ENCODE data around the gene TMEM132D. TPM values are rescaled to one million over a fixed set of nuclear protein-coding genes. Genes with fewer than 3 reads are reported as not detected.

TMEM132D gene
- total and polyA plus RNA-seq, 5 donors from 2014 or later = not detected

DNA sequence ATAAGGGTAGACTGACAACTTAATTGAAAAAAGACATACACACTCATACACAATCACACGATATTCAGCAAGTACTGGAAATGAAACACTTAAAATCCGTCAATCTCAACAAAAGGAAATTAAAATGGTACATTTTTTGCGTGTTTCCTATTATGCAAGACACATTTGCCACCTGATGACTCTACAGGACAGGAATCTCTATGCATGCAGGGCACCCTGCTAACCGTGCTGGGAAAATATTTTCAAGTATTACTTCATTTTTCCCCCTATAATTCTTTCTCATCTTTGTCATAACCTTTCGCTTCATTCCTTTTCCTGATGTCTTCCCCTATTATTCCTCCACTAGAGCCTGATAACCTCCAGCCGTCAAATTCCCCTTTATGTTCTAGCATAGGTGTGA, 150.2 kb downstream of the TMEM132D start:
- Mint-ChIP-seq H3K4me3 (no peak overlapping the region), H3K27ac (no peak overlapping the region), H3K9me3 (peaks cover 0 to 8% (median 2%) of the 10 kb centered on the region in 7 donors), H3K36me3 (no peaks in the 10 kb centered on the region), H3K4me1 (no peaks in the 10 kb centered on the region), H3K27me3 (no peaks in the 10 kb centered on the region)
- no peak overlapping the region for H3K4me3 ChIP-seq (ENCODE audit: low read depth, low read length)
- no peaks in the 10 kb centered on the region for H3K4me1 ChIP-seq (ENCODE audit: control insufficient read depth, insufficient read depth, low read length, poor library complexity, severe bottlenecking)
- H3K9me3 ChIP-seq (ENCODE audit: control insufficient read depth in 2 of 2, low read length in 2 of 2) = no peaks in the 10 kb centered on the region
- ATAC-seq (ENCODE audit: low read depth in 2 of 2) = no peak
- H3K27me3 ChIP-seq (ENCODE audit: control insufficient read depth, insufficient read depth, low read length) = no peaks in the 10 kb centered on the region
- DNase-seq = no peak
- no peaks in the 10 kb centered on the region for H3K36me3 ChIP-seq (ENCODE audit: control insufficient read depth, insufficient read depth, low read length)
- H3K27ac ChIP-seq (ENCODE audit: insufficient read depth, low read length, poor library complexity, severe bottlenecking) = no peak overlapping the region

DNA sequence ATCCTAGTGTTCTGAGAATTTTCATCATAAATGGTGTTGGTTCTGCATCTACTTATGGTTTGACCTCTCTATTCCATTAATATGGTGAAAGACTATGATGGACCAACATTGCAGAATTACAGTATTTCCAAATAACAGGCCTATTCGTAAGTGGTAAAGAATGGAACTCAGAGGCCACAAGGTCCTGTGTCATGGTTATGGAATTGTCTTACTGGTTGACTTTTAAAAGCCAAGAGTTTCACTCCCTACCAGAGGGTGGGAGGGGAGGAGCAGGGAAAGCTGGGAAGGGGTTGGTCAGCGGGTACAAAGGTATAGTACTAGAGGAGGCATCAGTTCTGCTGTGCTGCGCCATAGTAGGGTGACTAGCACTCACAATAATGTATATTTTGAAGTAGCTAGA, 153.4 kb downstream of the TMEM132D start:
- H3K9me3 Mint-ChIP-seq = peaks cover 0 to 3% (median 1%) of the 10 kb centered on the region in 7 donors

DNA sequence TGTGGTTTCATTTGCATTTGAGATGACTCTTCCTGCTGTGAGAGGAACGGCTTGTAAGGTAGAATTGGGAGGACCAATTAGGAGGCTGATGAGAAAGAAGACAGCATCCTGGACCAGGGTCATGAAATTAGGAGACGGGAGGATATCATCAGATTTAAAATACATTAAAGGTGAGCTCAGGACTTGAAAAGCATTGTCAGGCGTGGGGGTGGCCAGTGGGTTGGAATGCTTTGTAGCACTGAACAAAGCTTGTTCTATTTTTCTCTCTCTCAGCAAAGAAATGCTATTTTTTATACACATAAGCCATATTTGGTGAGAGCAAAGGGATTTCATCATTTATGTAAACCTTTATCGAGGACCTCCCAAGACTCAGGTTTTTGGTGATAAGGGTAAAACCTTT, 157.5 kb downstream of the TMEM132D start:
- Histone ChIP-seq H3K4me1 (ENCODE audit: control insufficient read depth, insufficient read depth, low read length, poor library complexity, severe bottlenecking) (no peaks in the 10 kb centered on the region), H3K27me3 (ENCODE audit: control insufficient read depth, insufficient read depth, low read length) (no peaks in the 10 kb centered on the region), H3K36me3 (ENCODE audit: control insufficient read depth, insufficient read depth, low read length) (no peaks in the 10 kb centered on the region), H3K9me3 (ENCODE audit: control insufficient read depth in 2 of 2, low read length in 2 of 2) (peaks cover 0 to 1% of the 10 kb centered on the region in 2 experiments), H3K4me3 (ENCODE audit: low read depth, low read length) (no peak overlapping the region), H3K27ac (ENCODE audit: insufficient read depth, low read length, poor library complexity, severe bottlenecking) (no peak overlapping the region)
- Mint-ChIP-seq H3K36me3 (no peaks in the 10 kb centered on the region), H3K27ac (no peak overlapping the region), H3K9me3 (peaks cover 0 to 5% (median 1%) of the 10 kb centered on the region in 7 donors), H3K4me3 (no peak overlapping the region), H3K4me1 (no peaks in the 10 kb centered on the region), H3K27me3 (no peaks in the 10 kb centered on the region)
- ATAC-seq (ENCODE audit: low read depth in 2 of 2) (no peak), DNase-seq (no peak)

More for the DNA sequence above, 153.4 kb downstream of the TMEM132D start:
- Mint-ChIP-seq H3K36me3 (no peaks in the 10 kb centered on the region), H3K27ac (no peak overlapping the region), H3K4me3 (no peak overlapping the region), H3K4me1 (no peaks in the 10 kb centered on the region), H3K27me3 (no peaks in the 10 kb centered on the region)
- no peak for ATAC-seq (ENCODE audit: low read depth in 2 of 2)
- no peak overlapping the region for H3K4me3 ChIP-seq (ENCODE audit: low read depth, low read length)
- no peaks in the 10 kb centered on the region for H3K36me3 ChIP-seq (ENCODE audit: control insufficient read depth, insufficient read depth, low read length)
- no peaks in the 10 kb centered on the region for H3K27me3 ChIP-seq (ENCODE audit: control insufficient read depth, insufficient read depth, low read length)
- DNase-seq = no peak
- no peaks in the 10 kb centered on the region for H3K4me1 ChIP-seq (ENCODE audit: control insufficient read depth, insufficient read depth, low read length, poor library complexity, severe bottlenecking)
- H3K9me3 ChIP-seq (ENCODE audit: control insufficient read depth in 2 of 2, low read length in 2 of 2) = no peaks in the 10 kb centered on the region
- H3K27ac ChIP-seq (ENCODE audit: insufficient read depth, low read length, poor library complexity, severe bottlenecking) = no peak overlapping the region

DNA sequence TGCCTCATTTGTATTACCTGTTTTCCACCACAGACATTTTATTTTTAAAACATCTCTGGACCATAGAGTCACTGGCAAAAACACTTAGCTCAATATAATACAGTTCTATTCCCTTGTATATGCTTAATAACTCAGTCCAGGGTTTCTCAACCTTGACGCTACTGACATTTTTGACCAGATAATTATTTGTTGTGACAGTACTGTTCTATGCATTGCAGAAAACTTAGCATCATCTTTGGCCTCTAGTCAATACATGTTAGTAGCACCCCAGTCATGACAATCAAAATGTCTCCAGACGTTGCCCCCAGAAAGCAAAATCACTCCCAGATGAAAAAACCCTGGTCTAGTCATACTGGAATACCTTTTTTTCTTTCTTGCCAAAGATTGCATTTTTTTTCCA, 174.7 kb downstream of the TMEM132D start:
- DNase-seq = no peak
- no peak for ATAC-seq (ENCODE audit: low read depth in 2 of 2)
- Mint-ChIP-seq H3K4me3 (no peak overlapping the region), H3K36me3 (no peaks in the 10 kb centered on the region), H3K27ac (no peak overlapping the region), H3K27me3 (no peaks in the 10 kb centered on the region), H3K9me3 (peaks cover 0 to 21% (median 7%) of the 10 kb centered on the region in 7 donors), H3K4me1 (no peaks in the 10 kb centered on the region)
- no peaks in the 10 kb centered on the region for H3K36me3 ChIP-seq (ENCODE audit: control insufficient read depth, insufficient read depth, low read length)
- no peak overlapping the region for H3K4me3 ChIP-seq (ENCODE audit: low read depth, low read length)
- H3K27me3 ChIP-seq (ENCODE audit: control insufficient read depth, insufficient read depth, low read length) = no peaks in the 10 kb centered on the region
- H3K4me1 ChIP-seq (ENCODE audit: control insufficient read depth, insufficient read depth, low read length, poor library complexity, severe bottlenecking) = no peaks in the 10 kb centered on the region
- H3K9me3 ChIP-seq (ENCODE audit: control insufficient read depth in 2 of 2, low read length in 2 of 2) = no peaks in the 10 kb centered on the region
- no peak overlapping the region for H3K27ac ChIP-seq (ENCODE audit: insufficient read depth, low read length, poor library complexity, severe bottlenecking)

DNA sequence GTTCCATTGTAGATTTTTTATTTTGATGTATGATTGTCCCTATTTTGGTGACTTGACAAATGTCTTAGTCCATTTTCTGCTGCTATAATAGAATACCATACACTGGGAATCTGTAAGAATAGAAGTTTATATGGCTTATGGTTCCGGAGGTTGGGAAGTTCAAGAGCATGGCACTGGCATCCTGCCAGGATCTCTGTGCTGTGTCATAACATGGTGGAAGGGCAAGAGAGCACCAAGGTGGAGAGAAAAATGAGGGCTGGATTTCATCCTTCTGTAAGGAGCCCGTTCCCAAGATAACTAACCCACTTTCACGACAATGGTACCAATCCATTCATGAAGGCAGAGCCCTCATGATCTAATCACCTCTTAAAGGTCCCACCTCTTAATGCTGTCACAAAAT, 176.7 kb downstream of the TMEM132D start:
- Histone ChIP-seq H3K36me3 (ENCODE audit: control insufficient read depth, insufficient read depth, low read length) (no peaks in the 10 kb centered on the region), H3K27me3 (ENCODE audit: control insufficient read depth, insufficient read depth, low read length) (no peaks in the 10 kb centered on the region), H3K27ac (ENCODE audit: insufficient read depth, low read length, poor library complexity, severe bottlenecking) (no peak overlapping the region), H3K4me3 (ENCODE audit: low read depth, low read length) (no peak overlapping the region), H3K4me1 (ENCODE audit: control insufficient read depth, insufficient read depth, low read length, poor library complexity, severe bottlenecking) (no peaks in the 10 kb centered on the region), H3K9me3 (ENCODE audit: control insufficient read depth in 2 of 2, low read length in 2 of 2) (no peaks in the 10 kb centered on the region)
- H3K27ac Mint-ChIP-seq = no peak overlapping the region
- DNase-seq = no peak
- H3K9me3 Mint-ChIP-seq = peaks cover 0 to 34% (median 11%) of the 10 kb centered on the region in 7 donors
- no peak for ATAC-seq (ENCODE audit: low read depth in 2 of 2)
- H3K27me3 Mint-ChIP-seq = no peaks in the 10 kb centered on the region
- H3K4me3 Mint-ChIP-seq = peak overlapping the region in 1 of 4 donors; percentile 80
- no peaks in the 10 kb centered on the region for H3K36me3 Mint-ChIP-seq
- H3K4me1 Mint-ChIP-seq = no peaks in the 10 kb centered on the region

DNA sequence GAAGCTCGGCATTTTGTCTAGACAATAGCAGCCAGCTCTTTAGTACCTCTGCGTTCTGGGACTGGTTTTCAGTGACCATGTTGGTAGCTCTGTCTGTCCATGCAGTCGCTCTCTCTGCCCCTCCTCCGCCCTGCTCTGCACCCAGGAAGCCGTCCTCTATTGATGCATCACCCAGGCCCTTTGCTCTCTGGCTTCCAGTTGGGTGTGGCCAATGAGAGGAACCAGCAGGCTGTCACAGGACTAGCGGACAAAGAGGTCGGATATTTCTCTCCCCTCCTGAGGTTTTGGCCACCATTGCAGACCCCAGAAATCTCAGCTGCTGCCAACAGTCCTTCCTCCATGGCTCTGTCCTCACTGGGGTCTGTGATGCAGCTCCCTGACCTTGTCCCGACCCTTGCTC, 180.6 kb downstream of the TMEM132D start:
- ATAC-seq (ENCODE audit: low read depth in 2 of 2) (no peak), DNase-seq (no peak)
- Mint-ChIP-seq H3K4me1 (no peaks in the 10 kb centered on the region), H3K27ac (no peak overlapping the region), H3K4me3 (no peak overlapping the region), H3K36me3 (no peaks in the 10 kb centered on the region), H3K9me3 (peaks cover 0 to 18% (median 9%) of the 10 kb centered on the region in 7 donors), H3K27me3 (no peaks in the 10 kb centered on the region)
- H3K9me3 ChIP-seq (ENCODE audit: control insufficient read depth in 2 of 2, low read length in 2 of 2) = peaks cover 0 to under 1% of the 10 kb centered on the region in 2 experiments
- no peaks in the 10 kb centered on the region for H3K27me3 ChIP-seq (ENCODE audit: control insufficient read depth, insufficient read depth, low read length)
- no peak overlapping the region for H3K4me3 ChIP-seq (ENCODE audit: low read depth, low read length)
- H3K36me3 ChIP-seq (ENCODE audit: control insufficient read depth, insufficient read depth, low read length) = no peaks in the 10 kb centered on the region
- no peaks in the 10 kb centered on the region for H3K4me1 ChIP-seq (ENCODE audit: control insufficient read depth, insufficient read depth, low read length, poor library complexity, severe bottlenecking)
- H3K27ac ChIP-seq (ENCODE audit: insufficient read depth, low read length, poor library complexity, severe bottlenecking) = no peak overlapping the region

DNA sequence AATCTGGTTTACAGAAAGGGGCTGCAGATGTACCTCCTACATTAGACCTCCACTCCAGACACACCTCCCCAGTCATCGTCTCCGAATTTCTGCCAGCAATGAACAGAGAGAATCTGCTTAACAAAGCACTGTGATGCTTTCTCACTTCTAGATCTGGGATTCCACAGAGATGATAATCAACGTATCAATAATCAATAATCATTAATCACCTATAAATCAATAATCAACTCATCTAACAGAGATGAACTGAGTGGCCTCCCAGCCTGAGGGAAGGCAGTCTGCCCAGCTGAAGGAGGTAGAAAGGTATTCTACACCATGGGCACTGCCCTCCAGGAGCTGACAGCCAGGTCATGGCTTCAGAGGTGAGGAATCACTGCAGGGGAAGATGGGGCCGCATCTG, 183.2 kb downstream of the TMEM132D start:
- Histone ChIP-seq H3K4me1 (ENCODE audit: control insufficient read depth, insufficient read depth, low read length, poor library complexity, severe bottlenecking) (no peaks in the 10 kb centered on the region), H3K36me3 (ENCODE audit: control insufficient read depth, insufficient read depth, low read length) (no peaks in the 10 kb centered on the region), H3K4me3 (ENCODE audit: low read depth, low read length) (no peak overlapping the region), H3K27me3 (ENCODE audit: control insufficient read depth, insufficient read depth, low read length) (no peaks in the 10 kb centered on the region), H3K27ac (ENCODE audit: insufficient read depth, low read length, poor library complexity, severe bottlenecking) (no peak overlapping the region), H3K9me3 (ENCODE audit: control insufficient read depth in 2 of 2, low read length in 2 of 2) (peaks cover 0 to 4% of the 10 kb centered on the region in 2 experiments)
- Mint-ChIP-seq H3K27ac (no peak overlapping the region), H3K9me3 (peaks cover 0 to 20% (median 12%) of the 10 kb centered on the region in 7 donors), H3K4me1 (no peaks in the 10 kb centered on the region), H3K36me3 (no peaks in the 10 kb centered on the region), H3K4me3 (no peak overlapping the region), H3K27me3 (no peaks in the 10 kb centered on the region)
- no peak for ATAC-seq (ENCODE audit: low read depth in 2 of 2)
- no peak for DNase-seq

DNA sequence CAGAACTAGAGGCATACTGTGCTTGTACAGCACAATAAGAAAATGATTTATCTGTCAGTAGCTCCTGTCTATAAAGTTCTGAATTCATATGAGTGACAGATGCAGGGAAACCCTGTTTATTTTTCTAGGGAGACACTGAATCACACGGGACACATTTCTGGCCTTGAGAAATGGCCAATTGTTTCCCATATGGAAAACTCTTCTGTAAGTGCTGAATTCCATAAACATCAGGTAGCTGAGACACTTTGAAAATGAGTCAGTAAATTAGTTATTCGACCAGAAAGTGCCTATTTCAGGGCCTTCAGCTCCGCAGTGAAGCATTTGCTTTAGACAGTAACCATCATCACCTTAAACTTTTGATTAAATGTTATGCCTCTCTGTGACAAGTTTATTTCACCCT, 184.4 kb downstream of the TMEM132D start:
- peaks cover 0 to 4% of the 10 kb centered on the region in 2 experiments for H3K9me3 ChIP-seq (ENCODE audit: control insufficient read depth in 2 of 2, low read length in 2 of 2)
- no peaks in the 10 kb centered on the region for H3K4me1 Mint-ChIP-seq
- no peak overlapping the region for H3K4me3 ChIP-seq (ENCODE audit: low read depth, low read length)
- no peaks in the 10 kb centered on the region for H3K36me3 ChIP-seq (ENCODE audit: control insufficient read depth, insufficient read depth, low read length)
- peaks cover 0 to 21% (median 15%) of the 10 kb centered on the region in 7 donors for H3K9me3 Mint-ChIP-seq
- H3K4me1 ChIP-seq (ENCODE audit: control insufficient read depth, insufficient read depth, low read length, poor library complexity, severe bottlenecking) = no peaks in the 10 kb centered on the region
- no peak overlapping the region for H3K27ac Mint-ChIP-seq
- no peaks in the 10 kb centered on the region for H3K36me3 Mint-ChIP-seq
- no peak overlapping the region for H3K4me3 Mint-ChIP-seq
- H3K27me3 ChIP-seq (ENCODE audit: control insufficient read depth, insufficient read depth, low read length) = no peaks in the 10 kb centered on the region
- H3K27me3 Mint-ChIP-seq = no peaks in the 10 kb centered on the region
- ATAC-seq (ENCODE audit: low read depth in 2 of 2) (no peak), DNase-seq (no peak)
- H3K27ac ChIP-seq (ENCODE audit: insufficient read depth, low read length, poor library complexity, severe bottlenecking) = no peak overlapping the region
